ENCODE data around the gene IQGAP3.

DNA sequence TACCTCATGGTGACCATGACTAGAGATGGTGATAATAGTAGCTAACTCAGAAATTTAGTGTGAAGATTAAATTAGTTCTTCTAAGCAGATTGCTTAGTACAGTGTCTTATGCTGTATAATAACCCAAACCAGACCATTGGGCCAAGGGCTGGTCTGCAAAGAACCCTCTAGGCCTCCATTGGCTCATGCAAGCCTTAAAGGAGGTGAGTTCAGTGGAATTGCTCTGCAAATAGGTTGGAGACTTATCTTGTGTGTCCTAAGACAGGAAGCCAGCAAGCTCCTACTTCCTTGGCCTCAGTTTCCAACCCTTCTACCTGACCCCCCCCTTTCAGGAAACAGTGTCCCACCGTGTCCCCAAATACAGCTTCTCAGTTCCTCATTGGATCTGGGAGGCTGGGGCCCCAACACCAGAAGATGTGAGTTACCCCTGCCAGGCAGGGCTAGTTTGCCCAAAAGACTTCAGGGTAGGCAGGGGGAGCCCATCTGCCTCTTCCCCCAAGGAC is 69.9 kb downstream of the IQGAP3 start:
- TF ChIP-seq SREBF2 (IDR thresholded peaks at IDR 0.05) (no peak), KDM1A (IDR thresholded peaks at IDR 0.05; ENCODE audit: low read depth) (no peak), POLR2A (IDR thresholded peaks at IDR 0.05; ENCODE audit: low read length) (no peak), MAX (IDR thresholded peaks at IDR 0.05) (no peak), EP300 (IDR thresholded peaks at IDR 0.05) (no peak), RFX5 (IDR thresholded peaks at IDR 0.05) (no peak), ZSCAN20 (CRISPR knock-in tag; IDR thresholded peaks at IDR 0.05) (no peak), RNF2 (IDR thresholded peaks at IDR 0.05; ENCODE audit: borderline replicate concordance, low read depth) (no peak)
- TF ChIP-seq, protein P1, sequence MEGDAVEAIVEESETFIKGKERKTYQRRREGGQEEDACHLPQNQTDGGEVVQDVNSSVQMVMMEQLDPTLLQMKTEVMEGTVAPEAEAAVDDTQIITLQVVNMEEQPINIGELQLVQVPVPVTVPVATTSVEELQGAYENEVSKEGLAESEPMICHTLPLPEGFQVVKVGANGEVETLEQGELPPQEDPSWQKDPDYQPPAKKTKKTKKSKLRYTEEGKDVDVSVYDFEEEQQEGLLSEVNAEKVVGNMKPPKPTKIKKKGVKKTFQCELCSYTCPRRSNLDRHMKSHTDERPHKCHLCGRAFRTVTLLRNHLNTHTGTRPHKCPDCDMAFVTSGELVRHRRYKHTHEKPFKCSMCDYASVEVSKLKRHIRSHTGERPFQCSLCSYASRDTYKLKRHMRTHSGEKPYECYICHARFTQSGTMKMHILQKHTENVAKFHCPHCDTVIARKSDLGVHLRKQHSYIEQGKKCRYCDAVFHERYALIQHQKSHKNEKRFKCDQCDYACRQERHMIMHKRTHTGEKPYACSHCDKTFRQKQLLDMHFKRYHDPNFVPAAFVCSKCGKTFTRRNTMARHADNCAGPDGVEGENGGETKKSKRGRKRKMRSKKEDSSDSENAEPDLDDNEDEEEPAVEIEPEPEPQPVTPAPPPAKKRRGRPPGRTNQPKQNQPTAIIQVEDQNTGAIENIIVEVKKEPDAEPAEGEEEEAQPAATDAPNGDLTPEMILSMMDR (IDR thresholded peaks at IDR 0.05): no peak
